Activated T-cell treated with anti-CD3 and anti-CD28 coated beads, Interleukin-2, amount 50 U/mL, for 24 hours (primary cell): ENCODE measurements around the gene DHPS.
"Not testable (repeated sequence)": the region's sequence is repeated elsewhere in the genome, so short reads cannot be mapped to it uniquely, and the experiment has no call there.

Source experiments
- DNase-seq: peaks from one replicate; pipeline ENCODE4 v3.0.0-alpha.2; 2020
- H3K27ac Mint-ChIP-seq: 2 replicates; pipeline ENCODE4 v1.8.0; 2020; ENCODE audit warnings: mild to moderate bottlenecking, mixed read lengths
- H3K27me3 Mint-ChIP-seq: 2 replicates; pipeline ENCODE4 v1.8.0; 2020; ENCODE audit warnings: mixed read lengths
- H3K36me3 Mint-ChIP-seq: 2 replicates; pipeline ENCODE4 v1.8.0; 2020; ENCODE audit warnings: low read depth, mixed read lengths
- H3K4me1 Mint-ChIP-seq: 2 replicates; pipeline ENCODE4 v1.8.0; 2020; ENCODE audit warnings: low read depth, mixed read lengths
- H3K4me3 Mint-ChIP-seq: 2 replicates; pipeline ENCODE4 v1.8.0; 2020; ENCODE audit warnings: mild to moderate bottlenecking, moderate library complexity, mixed read lengths
- H3K9me3 Mint-ChIP-seq: 2 replicates; pipeline ENCODE4 v1.8.0; 2020; ENCODE audit warnings: mixed read lengths

The DHPS gene

DNA sequence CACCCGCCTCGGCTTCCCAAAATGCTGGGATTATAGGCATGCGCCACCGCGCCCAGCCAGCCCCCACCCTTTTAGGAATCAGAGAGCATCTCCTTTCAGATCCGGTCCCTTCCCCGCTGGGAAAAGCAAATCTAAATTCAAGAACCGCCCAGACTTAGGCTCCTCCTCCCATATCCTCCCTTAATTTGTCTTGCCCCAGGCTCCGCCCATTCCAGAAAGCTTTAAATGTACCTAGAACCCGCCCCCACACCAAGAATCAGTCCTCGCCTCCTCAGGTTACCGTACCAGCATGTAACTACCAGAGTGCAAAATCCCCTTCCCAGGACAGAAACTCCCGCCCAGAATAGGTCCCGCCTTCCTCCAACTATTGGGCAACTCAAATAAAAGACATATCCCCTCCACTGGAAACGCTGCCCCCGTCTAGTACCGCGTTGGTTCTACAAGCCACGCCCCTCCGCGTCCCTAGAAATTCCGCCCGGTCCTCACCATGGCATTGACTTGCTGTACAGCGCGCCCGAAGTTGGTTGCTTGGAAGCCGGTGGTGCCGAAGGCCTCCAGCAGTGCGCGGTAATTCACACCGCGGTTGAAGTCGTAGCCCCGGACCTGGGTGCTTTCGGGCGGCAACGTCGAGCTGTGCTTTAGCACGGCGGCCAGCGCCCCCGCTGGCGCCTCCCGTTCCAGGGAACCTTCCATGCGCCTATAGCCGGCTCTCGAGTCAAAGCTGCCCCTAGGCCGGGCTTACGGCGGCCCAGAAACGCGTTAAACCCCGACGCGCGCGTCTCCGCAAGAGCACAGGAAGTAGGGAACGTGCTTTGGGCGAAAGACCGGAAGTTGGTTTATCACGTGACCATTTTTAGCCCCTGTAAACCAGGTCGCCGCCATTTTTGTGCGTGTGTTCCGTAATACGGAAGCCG lies at the start of gene DHPS:
TSS of gene DHPS (minus strand) at position 807 of the 914 bp plus-strand sequence. CDS start at position 693, 114 bp downstream.
- Mint-ChIP-seq H3K36me3 (peaks cover 47% of the 10 kb centered on the region), H3K9me3 (no peaks in the 10 kb centered on the region), H3K4me3 (peak within 1 kb of the TSS; percentile 98), H3K4me1 (peaks cover 27% of the 10 kb centered on the region), H3K27ac (peak within 1 kb of the TSS; percentile 99), H3K27me3 (no peaks in the 10 kb centered on the region)
- DNase-seq: peak; percentile 89

DNA sequence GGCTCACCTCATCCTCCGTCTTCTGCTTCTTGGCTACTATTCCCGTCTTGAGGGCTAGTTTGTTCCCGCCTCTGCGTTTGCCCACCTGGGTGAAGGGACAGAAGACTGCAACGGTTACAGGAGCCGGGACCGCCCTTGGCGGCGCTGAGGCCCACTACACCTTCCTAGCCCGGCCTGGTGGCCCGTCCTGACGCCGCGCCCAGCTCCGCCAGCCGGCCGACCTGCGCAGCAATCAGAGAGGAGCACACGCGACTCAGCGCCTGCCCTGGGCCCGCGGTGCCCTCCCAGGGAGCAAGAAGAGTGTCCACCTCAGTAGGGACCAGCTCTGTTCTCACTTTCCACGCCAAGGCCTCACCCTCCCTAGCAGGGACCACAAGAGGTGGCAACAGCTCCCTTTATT lies 49.7 kb upstream of the DHPS start:
- no peaks in the 10 kb centered on the region for H3K27me3 Mint-ChIP-seq
- H3K4me1 Mint-ChIP-seq: peaks cover 38% of the 10 kb centered on the region
- peak overlapping the region; percentile 10 for H3K4me3 Mint-ChIP-seq
- DNase-seq: no peak
- H3K9me3 Mint-ChIP-seq: no peaks in the 10 kb centered on the region
- H3K27ac Mint-ChIP-seq: peak overlapping the region; percentile 22
- H3K36me3 Mint-ChIP-seq: peaks cover 78% of the 10 kb centered on the region

DNA sequence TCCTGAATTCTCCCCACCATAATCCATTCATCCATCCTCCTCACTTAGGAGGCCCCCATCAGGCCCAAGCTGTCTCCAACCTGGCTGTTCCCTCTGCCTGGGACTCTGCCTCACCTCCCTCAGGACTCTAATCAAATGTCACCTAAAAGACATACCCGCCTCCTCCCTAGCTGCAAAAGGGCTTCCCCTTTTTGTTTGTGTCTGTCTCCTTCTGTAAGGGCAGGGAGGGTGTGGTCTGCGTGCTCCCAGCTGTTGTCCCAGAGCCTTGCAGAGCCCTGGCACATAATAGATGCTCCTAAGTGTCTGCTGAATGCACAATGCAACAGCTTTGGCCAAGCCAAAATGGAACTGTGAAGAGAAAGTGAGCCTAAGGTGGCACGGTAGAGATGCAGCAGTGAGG lies 48.4 kb upstream of the DHPS start:
- Mint-ChIP-seq H3K27me3 (no peaks in the 10 kb centered on the region), H3K4me1 (peaks cover 33% of the 10 kb centered on the region), H3K36me3 (peaks cover 80% of the 10 kb centered on the region), H3K27ac (peak overlapping the region; percentile 73), H3K9me3 (no peaks in the 10 kb centered on the region), H3K4me3 (no peak overlapping the region)
- no peak for DNase-seq

DNA sequence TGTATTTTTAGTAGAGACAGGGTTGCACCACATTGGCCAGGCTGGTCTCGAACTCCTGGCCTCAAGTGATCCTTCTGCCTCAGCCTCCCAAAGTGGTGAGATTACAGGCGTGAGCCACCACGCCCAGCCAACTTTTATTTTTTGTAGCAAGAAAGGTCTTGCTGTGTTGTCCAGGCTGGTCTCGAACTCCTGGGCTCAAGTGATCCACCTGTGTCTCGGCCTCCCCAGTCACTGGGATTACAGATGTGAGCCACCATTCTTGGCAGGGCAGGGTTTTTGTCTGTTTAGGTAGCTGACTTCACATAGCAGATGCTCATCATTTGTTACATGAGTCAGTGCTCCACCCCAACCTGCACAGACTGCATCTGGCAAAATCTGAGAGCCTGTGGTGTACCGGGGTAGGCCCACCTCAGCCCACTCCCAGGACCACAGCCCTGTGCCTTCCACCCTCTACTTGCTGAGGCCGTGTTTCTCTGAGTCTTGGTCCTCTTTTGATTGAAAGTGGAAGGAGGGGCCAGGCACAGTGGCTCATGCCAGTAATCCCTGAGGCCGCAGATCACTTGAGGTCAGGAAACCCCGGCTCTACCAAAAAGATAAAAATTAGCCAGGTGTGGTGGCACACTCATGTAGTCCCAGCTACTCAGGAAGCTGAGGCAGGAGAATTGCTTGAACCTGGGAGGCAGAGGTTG lies 46.2 kb upstream of the DHPS start:
- H3K9me3 Mint-ChIP-seq: no peaks in the 10 kb centered on the region
- H3K27me3 Mint-ChIP-seq: no peaks in the 10 kb centered on the region
- peaks cover 78% of the 10 kb centered on the region for H3K36me3 Mint-ChIP-seq
- no peak for DNase-seq
- peaks cover 34% of the 10 kb centered on the region for H3K4me1 Mint-ChIP-seq
- no peak overlapping the region for H3K4me3 Mint-ChIP-seq
- peak overlapping the region; percentile 44 for H3K27ac Mint-ChIP-seq

DNA sequence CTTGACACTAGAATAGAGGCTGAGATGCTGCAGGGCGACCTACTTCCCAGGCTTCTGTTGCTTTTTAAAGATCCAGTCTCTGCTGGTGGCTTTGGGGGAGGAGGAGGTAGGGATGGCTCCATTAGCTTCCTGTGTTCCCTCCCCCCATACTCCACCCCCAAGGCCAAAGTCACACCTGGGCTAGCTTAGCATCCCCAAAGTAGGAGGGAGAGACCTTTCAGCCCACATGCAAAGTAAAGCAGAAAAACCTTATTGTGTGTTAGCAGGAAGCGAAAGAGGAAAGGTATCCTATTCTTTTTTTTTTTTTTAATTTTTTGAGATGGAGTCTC lies 45.3 kb upstream of the DHPS start:
- Mint-ChIP-seq H3K9me3 (no peaks in the 10 kb centered on the region), H3K36me3 (peaks cover 75% of the 10 kb centered on the region)

DNA sequence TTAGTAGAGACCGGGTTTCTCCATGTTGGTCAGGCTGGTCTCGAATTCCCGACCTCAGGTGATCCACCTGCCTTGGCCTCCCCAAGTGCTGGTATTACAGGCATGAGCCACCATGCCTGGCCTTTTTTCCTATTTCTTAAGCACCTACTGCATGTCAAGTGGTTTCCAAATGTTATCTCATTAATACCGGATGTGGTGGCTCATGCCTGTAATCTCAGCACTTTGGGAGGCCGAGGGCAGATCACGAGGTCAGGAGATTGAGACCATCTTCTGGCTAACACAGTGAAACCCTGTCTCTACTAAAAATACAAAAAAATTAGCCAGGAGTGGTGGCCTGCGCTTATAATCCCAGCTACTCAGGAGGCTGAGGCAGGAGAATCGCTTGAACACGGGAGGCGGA lies 43.9 kb upstream of the DHPS start:
- not testable (repeated sequence) for H3K27ac Mint-ChIP-seq, DNase-seq, H3K9me3 Mint-ChIP-seq, H3K27me3 Mint-ChIP-seq, H3K4me3 Mint-ChIP-seq
- Mint-ChIP-seq H3K36me3 (peaks cover 74% of the 10 kb centered on the region), H3K4me1 (peaks cover 29% of the 10 kb centered on the region)

More for the DNA sequence above, 45.3 kb upstream of the DHPS start:
- peaks cover 27% of the 10 kb centered on the region for H3K4me1 Mint-ChIP-seq
- no peaks in the 10 kb centered on the region for H3K27me3 Mint-ChIP-seq
- no peak for DNase-seq
- peak overlapping the region; percentile 60 for H3K27ac Mint-ChIP-seq
- H3K4me3 Mint-ChIP-seq: no peak overlapping the region

DNA sequence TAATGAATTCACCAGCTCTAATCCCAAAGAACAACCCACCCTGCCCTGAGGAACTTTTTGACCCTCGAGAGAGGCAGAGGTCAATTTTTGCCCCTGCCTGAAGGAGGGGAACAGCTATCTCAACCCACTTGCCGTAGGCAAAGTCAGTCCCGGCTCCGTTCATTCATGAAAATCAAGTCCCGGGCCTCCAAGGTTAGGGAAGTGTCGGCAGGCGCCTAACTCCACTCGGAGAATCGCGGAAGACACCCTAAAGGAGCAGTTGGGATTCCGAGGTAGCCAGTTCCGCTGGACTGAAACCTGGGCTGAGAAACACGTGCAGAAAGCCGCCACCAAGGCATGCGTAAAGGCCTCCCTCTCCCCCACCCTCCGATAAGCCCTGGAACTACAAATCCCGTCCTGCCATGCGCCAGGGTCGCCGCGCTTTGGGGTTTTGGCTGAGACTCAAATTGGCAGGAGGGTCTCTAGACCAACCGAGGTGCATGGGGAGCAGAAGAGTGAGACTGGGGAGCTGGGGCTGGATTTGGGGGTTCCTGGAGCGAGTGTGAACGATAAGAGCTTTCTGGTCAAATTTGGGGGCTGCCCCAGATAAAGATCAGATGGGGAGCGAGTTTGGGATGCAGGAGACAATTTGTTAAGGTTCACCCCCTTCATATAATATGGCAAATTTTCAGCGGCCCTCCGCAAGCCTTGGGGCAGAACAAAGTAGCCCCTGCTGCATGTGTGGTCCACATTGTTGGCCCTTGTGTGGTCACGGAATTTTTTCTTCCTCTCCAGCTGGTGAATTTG lies 42.2 kb upstream of the DHPS start, which contains the start of gene TNPO2:
TSS of gene TNPO2 (minus strand) at position 292 of the 786 bp plus-strand sequence. CDS start 2,955 bp downstream, outside the sequence.
- DNase-seq: peak; percentile 84
- no peaks in the 10 kb centered on the region for H3K9me3 Mint-ChIP-seq
- peaks cover 36% of the 10 kb centered on the region for H3K4me1 Mint-ChIP-seq

DNA sequence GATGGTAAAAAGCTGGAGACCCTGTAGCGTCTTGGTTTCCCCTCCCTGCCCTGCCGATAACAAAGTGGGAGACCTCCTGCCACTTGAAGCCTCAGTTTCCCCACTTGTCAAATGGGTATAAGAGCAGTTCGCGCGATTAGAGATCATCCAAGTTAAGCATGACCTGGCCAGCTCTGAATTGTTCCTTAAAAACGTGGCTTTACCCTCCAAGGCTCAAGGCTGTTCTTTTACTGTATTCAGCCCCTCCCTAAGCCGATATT lies 41.6 kb upstream of the DHPS start:
- Mint-ChIP-seq H3K27me3 (no peaks in the 10 kb centered on the region), H3K4me1 (peaks cover 41% of the 10 kb centered on the region), H3K4me3 (peak overlapping the region; percentile 99), H3K9me3 (no peaks in the 10 kb centered on the region), H3K27ac (peak overlapping the region; percentile 97), H3K36me3 (peaks cover 73% of the 10 kb centered on the region)
- peak; percentile 57 for DNase-seq

More for the DNA sequence above, 42.2 kb upstream of the DHPS start, which contains the start of gene TNPO2:
- Mint-ChIP-seq H3K4me3 (peak within 1 kb of the TSS; percentile 99), H3K27ac (peak within 1 kb of the TSS; percentile 97), H3K36me3 (peaks cover 73% of the 10 kb centered on the region), H3K27me3 (no peaks in the 10 kb centered on the region)

DNA sequence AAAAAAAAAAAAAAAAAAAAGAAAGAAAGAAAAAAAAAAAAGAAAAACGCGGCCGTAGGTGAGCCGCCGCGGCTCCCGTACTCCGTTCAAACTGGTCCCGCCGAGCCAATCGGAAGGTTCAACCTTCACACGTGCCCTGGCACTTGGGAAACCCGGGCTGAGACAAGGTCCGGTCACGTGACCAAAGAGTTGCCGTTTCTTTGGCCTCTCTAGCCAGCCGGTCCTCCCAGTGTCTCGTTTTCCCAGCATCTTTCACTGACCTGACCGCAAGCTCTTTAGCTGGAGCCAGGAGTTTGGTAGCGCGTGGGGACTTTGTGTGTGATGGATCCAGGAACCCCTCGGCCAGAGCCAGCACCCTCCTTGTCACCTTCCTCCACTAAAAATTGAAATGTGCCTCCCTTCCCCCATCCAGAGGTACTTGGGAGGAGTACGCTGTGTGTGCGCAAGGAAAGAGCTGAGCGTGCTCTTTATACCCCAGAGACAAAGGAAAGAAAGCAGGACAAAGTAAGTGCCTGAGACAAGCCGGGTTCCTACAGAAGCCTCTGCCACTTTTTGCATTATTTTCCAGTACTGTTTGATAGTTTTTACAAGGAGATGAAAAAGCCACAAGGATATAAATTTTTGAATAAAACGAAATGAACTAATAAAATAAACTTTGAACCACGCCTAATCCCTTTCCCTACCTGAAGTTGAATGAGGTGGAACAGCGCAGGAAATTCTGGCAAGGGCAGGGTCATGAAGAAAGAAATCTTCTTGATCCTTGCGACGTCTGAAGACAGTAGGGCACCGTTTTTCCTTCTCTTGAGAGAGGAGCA lies 41.1 kb upstream of the DHPS start:
- peak overlapping the region; percentile 97 for H3K27ac Mint-ChIP-seq
- peaks cover 41% of the 10 kb centered on the region for H3K4me1 Mint-ChIP-seq
- H3K9me3 Mint-ChIP-seq: no peaks in the 10 kb centered on the region
- no peaks in the 10 kb centered on the region for H3K27me3 Mint-ChIP-seq
- DNase-seq: peak; percentile 90
- H3K36me3 Mint-ChIP-seq: peaks cover 71% of the 10 kb centered on the region
- H3K4me3 Mint-ChIP-seq: peak overlapping the region; percentile 99

DNA sequence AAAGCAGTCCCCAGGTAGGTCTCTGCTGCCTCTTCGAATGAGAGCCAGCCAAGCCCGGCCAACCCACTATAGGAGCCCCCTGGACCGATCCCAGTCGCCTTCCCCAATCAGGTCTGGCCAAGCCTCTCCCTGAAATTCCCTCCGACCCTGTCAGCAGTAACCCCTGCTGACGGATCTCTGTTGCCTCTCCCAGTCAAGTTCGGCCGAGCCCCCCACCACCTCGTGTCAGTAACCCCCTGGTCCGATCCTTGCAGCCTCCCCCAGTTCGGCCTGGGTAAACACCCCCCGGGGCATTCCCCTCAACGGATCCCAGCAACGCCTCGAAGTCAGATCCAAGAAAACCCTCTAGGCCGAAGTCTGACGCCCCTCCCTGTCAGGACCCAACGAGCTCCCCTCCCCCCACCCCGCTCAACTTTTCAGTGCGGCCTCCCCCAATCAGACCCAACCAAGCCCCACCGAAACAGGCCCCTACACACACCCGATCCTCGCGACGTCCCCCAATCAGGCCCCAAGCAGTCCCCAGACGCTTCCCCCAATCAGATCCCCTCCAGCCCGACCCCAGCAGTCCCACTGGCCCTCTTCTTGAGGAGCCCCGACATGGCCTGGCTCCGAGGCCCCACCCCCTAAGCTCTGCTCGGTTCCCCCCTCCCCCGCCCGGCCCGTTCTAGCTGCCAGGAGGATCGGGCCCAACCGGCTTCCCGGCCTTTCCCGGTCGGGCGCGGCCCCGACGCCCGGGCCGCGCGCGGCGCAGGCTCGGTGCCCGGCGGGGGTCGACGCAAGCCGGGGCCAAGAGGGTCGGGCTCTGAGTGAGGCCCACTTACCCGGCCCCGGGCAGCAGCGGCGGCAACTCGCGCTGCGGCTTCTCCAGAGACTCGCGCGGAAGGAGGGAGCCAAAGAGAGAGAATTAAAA lies 40.2 kb upstream of the DHPS start:
- Mint-ChIP-seq H3K27me3 (no peaks in the 10 kb centered on the region), H3K4me1 (peaks cover 40% of the 10 kb centered on the region), H3K4me3 (peak overlapping the region; percentile 99), H3K36me3 (peaks cover 73% of the 10 kb centered on the region), H3K9me3 (no peaks in the 10 kb centered on the region), H3K27ac (peak overlapping the region; percentile 97)
- DNase-seq: peak; percentile 63

DNA sequence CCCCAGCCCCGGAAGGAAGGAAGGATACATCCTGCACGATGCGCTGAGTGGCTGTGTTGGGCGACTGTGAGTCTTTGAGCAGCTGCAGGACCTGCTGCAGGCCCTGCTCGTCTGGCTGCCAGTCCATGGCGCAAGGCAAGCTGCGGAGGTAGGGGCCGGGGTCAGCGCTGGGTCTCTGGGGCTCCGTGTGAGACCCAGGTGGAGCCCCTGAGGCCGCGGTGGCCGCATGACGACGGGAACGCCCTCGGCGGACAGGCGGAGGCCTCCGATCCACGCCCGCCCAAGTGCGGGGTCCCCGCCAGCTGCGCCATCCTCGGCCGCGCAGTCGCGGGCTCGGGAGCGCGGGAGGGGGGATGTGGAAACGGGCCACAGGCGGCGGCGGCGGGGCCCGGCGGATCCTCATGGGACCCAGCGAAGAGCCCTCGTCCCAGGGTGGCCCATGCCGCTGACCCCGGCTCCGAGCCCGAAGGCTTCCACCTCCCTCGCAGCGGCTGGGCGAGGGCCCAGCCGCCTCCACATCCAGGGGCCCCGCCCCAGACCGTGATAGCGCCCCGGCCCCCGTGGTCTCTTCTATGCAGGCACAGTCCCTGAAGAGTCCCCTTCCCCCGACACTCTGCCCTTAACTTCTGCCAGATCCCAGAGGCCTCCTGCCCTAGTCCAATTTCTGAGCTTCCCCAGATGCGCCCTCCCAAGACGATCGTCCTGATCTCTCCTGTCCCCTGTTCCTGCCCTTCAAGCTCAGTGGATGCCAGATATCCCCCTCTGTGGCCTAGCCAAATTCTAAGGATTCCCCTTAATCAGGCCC lies 39.4 kb upstream of the DHPS start:
- H3K4me1 Mint-ChIP-seq: peaks cover 38% of the 10 kb centered on the region
- H3K27me3 Mint-ChIP-seq: no peaks in the 10 kb centered on the region
- H3K27ac Mint-ChIP-seq: peak overlapping the region; percentile 93
- H3K36me3 Mint-ChIP-seq: peaks cover 75% of the 10 kb centered on the region
- DNase-seq: no peak
- H3K4me3 Mint-ChIP-seq: peak overlapping the region; percentile 92
- H3K9me3 Mint-ChIP-seq: no peaks in the 10 kb centered on the region

DNA sequence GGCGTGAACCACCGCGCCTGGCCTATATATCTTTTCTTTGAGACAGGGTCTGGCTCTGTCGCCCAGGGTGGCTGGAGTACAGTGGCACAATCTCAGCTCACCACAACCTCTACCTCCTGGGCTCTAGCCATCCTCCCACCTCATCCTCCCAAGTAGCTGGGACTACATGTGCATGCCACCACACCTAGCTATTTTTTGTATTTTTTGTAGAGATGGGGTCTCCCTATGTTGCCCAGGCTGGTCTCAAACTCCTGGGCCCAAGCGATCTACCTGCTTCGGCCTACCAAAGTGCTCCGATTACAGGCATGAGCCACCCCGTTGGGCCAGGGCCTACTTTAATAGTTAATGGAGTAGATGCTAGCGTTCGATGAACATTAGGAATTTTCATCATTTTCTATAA lies 38.6 kb upstream of the DHPS start:
- no peak for DNase-seq
- no peaks in the 10 kb centered on the region for H3K9me3 Mint-ChIP-seq
- H3K27ac Mint-ChIP-seq: peak overlapping the region; percentile 91
- H3K27me3 Mint-ChIP-seq: no peaks in the 10 kb centered on the region
- H3K4me1 Mint-ChIP-seq: peaks cover 38% of the 10 kb centered on the region
- H3K36me3 Mint-ChIP-seq: peaks cover 81% of the 10 kb centered on the region
- peak overlapping the region; percentile 92 for H3K4me3 Mint-ChIP-seq
